HepG2 (cell line): Measurements from ENCODE around the gene BCAS3. TPM values are rescaled to one million over a fixed set of nuclear protein-coding genes. Genes with fewer than 3 reads are reported as not detected.

ENCODE experiments used
- ATAC-seq: fragments of 200-7000 bp; cut with Tn5 transposase; 3 replicates; pipeline ENCODE4 v1.9.1; 2020; ENCODE audit warnings: mild to moderate bottlenecking, moderate library complexity
- BruUV-seq: library from RNA; stranded (reverse); fragments of 400-500 nt; replicated peaks from 2 replicates; lab custom pipeline; 2021; lab: Mats Ljungman, UMichigan
- CTCF ChIA-PET: fragments of 300-600 bp; formaldehyde crosslinking; extraction: SDS; loops from one replicate; lab custom pipeline; 2021; ENCODE audit warnings: low total read pairs, inconsistent platforms, low intra/inter-chr PET ratio; lab: Yijun Ruan, JAX
- POLR2A ChIA-PET: fragments of 350-600 bp; sonication (Branson Sonifier 250); formaldehyde crosslinking; loops from one replicate; lab custom pipeline; 2020; ENCODE audit warnings: antibody characterized with exemption, inconsistent platforms; lab: Yijun Ruan, JAX
- DNase-seq: peaks from one replicate; pipeline ENCODE4 v3.0.0-alpha.2; 2015; ENCODE audit warnings: low spot score
- FAIRE-seq: peaks from 3 replicates; lab custom pipeline; 2011; peaks lifted over from hg19 to GRCh38; lab: Jason Lieb, UNC
- H2AFZ ChIP-seq: one replicate; pipeline ENCODE4 v1.6.1; 2011; ENCODE audit warnings: low read length, inconsistent platforms
- H3K27ac ChIP-seq: fragments of 300-600 bp; 3 replicates; pipeline ENCODE4 v1.8.0; 2011; ENCODE audit warnings: mixed run types, mild to moderate bottlenecking, mixed read lengths, low read length, inconsistent platforms; ENCODE audit not compliant: insufficient read depth; ENCODE audit errors: extremely low read length
- H3K27me3 ChIP-seq, 2 experiments: fragments of 200-600 bp in 1 of 2; 2 replicates in 1 of 2; 3 replicates in 1 of 2; pipeline versions ENCODE4 v1.6.0 to v1.8.0; 2011; ENCODE audit warnings: low read length in 2 of 2, mild to moderate bottlenecking in 2 of 2, moderate library complexity in 2 of 2, inconsistent platforms in 1 of 2; ENCODE audit not compliant: insufficient read depth in 2 of 2, control insufficient read depth in 1 of 2
- H3K36me3 ChIP-seq, 2 experiments: fragments of 200-600 bp in 1 of 2; replicated peaks in 1 of 2; 2 replicates in 1 of 2; 3 replicates in 1 of 2; pipeline versions ENCODE4 v1.5.1 to v1.8.0; 2011; ENCODE audit warnings: low read length in 2 of 2, inconsistent platforms in 1 of 2; ENCODE audit not compliant: insufficient read depth in 2 of 2, control insufficient read depth in 1 of 2
- H3K4me1 ChIP-seq: 2 replicates; pipeline ENCODE4 v1.5.1; 2012; ENCODE audit warnings: low read length, inconsistent platforms; ENCODE audit not compliant: insufficient read depth
- H3K4me2 ChIP-seq: 2 replicates; pipeline ENCODE4 v1.6.0; 2011; ENCODE audit warnings: low read depth, low read length, inconsistent platforms
- H3K4me3 ChIP-seq, 3 experiments: fragments of 200-600 bp in 1 of 3; sonication (generic), shearing (Covaris generic) in 1 of 3; replicated peaks in 1 of 3; 2 replicates each; pipeline ENCODE4 v1.5.1; 2011 to 2016; ENCODE audit warnings: low read length in 3 of 3, inconsistent platforms in 2 of 3, low read depth in 2 of 3, mild to moderate bottlenecking in 2 of 3, control low read depth in 1 of 3, mixed read lengths in 1 of 3; ENCODE audit not compliant: insufficient read depth in 1 of 3
- H3K79me2 ChIP-seq: one replicate; pipeline ENCODE4 v1.6.1; 2011; ENCODE audit warnings: low read length, inconsistent platforms; ENCODE audit not compliant: insufficient read depth
- H3K9ac ChIP-seq: 2 replicates; pipeline ENCODE4 v1.6.0; 2011; ENCODE audit warnings: mild to moderate bottlenecking, low read depth, low read length, inconsistent platforms; ENCODE audit not compliant: insufficient read depth
- H3K9me3 ChIP-seq: 2 replicates; pipeline ENCODE4 v1.5.1; 2012; ENCODE audit warnings: mild to moderate bottlenecking, low read length
- H4K20me1 ChIP-seq: 2 replicates; pipeline ENCODE4 v1.6.0; 2011; ENCODE audit warnings: inconsistent platforms, mild to moderate bottlenecking, low read length, moderate library complexity; ENCODE audit not compliant: insufficient read depth
- ARID2 ChIP-seq: sonication (generic); formaldehyde crosslinking; IDR thresholded peaks from 2 replicates; pipeline ENCODE4 v1.8.1; 2022; ENCODE audit warnings: mild to moderate bottlenecking, missing genetic modification reagents, borderline replicate concordance
- E2F1 ChIP-seq: sonication (generic); formaldehyde crosslinking; IDR thresholded peaks from 2 replicates; pipeline ENCODE4 v1.5.0; 2020; ENCODE audit warnings: missing genetic modification reagents
- GLMP ChIP-seq: sonication (generic); formaldehyde crosslinking; IDR thresholded peaks from 2 replicates; pipeline ENCODE4 v1.9.0; 2021; ENCODE audit warnings: missing genetic modification reagents, mild to moderate bottlenecking, borderline replicate concordance
- GMEB2 ChIP-seq: IDR thresholded peaks from 2 replicates; pipeline ENCODE4 v1.6.1; 2016; ENCODE audit warnings: missing biosample characterization, missing genetic modification reagents, low read depth
- HNRNPK ChIP-seq: fragments of 200-400 bp; formaldehyde crosslinking; IDR thresholded peaks from 2 replicates; pipeline ENCODE4 v1.6.1; 2018; ENCODE audit warnings: low read length, low read depth, moderate library complexity, mild to moderate bottlenecking; ENCODE audit not compliant: poor library complexity, severe bottlenecking
- RFX1 ChIP-seq: fragments of 450-650 bp; IDR thresholded peaks from 2 replicates; pipeline ENCODE4 v1.6.1; 2017
- SIN3A ChIP-seq: IDR thresholded peaks from 2 replicates; pipeline ENCODE4 v1.6.1; 2011; ENCODE audit warnings: low read depth, mild to moderate bottlenecking, control low read depth, low read length, borderline replicate concordance
- SMAD3 ChIP-seq: sonication (generic); formaldehyde crosslinking; IDR thresholded peaks from 2 replicates; pipeline ENCODE4 v1.4.0; 2020; ENCODE audit warnings: missing genetic modification reagents
- SP2 ChIP-seq: sonication (generic); formaldehyde crosslinking; IDR thresholded peaks from 2 replicates; pipeline ENCODE4 v1.5.1; 2020; ENCODE audit warnings: mild to moderate bottlenecking, missing genetic modification reagents
- YEATS4 ChIP-seq: sonication (generic); formaldehyde crosslinking; IDR thresholded peaks from 2 replicates; pipeline ENCODE4 v1.4.0; 2020; ENCODE audit warnings: missing genetic modification reagents, borderline replicate concordance
- ZFAT ChIP-seq: sonication (generic); formaldehyde crosslinking; conservative IDR thresholded peaks from 2 replicates; pipeline ENCODE4 v1.8.1; 2023; ENCODE audit warnings: missing genetic modification reagents, inconsistent platforms
- ZNF33B ChIP-seq: sonication (generic); formaldehyde crosslinking; IDR thresholded peaks from 2 replicates; pipeline ENCODE4 v1.5.1; 2020; ENCODE audit warnings: mild to moderate bottlenecking, missing genetic modification reagents
- ZNF672 ChIP-seq: sonication (generic); formaldehyde crosslinking; IDR thresholded peaks from 2 replicates; pipeline ENCODE4 v1.8.1; 2022; ENCODE audit warnings: missing genetic modification reagents
- WGBS: methylation state at CpG from one replicate; pipeline ENCODE4 v1.1.6; 2017; ENCODE audit warnings: low lambda C conversion rate; 5-methylcytosine and 5-hydroxymethylcytosine counted together
- in situ Hi-C: cut with HindIII; loops from 2 replicates; pipeline ENCODE4 v1.10.0; 2017; ENCODE audit warnings: low pct_unique_long_range_greater_than_20kb; ENCODE audit not compliant: extremely low pct_ligation_motif_present
- intact Hi-C: fragments of 100-400 bp; cut with micrococcal nuclease; formaldehyde crosslinking; loops from one replicate; pipeline ENCODE4 v1.10.0; 2022; ENCODE audit not compliant: unreplicated experiment
- polyA plus RNA-seq, 8 experiments: library from polyadenylated mRNA; depleted of rRNA in 3 of 8; stranded (reverse) in 7 of 8; unstranded in 1 of 8; fragments of >200 nt; fragmentation: Illumina TruSeq in 4 of 8; extraction: Trizol in 4 of 8; gene quantifications; 2 replicates each; pipeline versions ENCODE4 v1.2.1 to v1.2.3, GENCODE V29; 2011 to 2016; ENCODE audit warnings: low read depth in 4 of 8, missing spikeins in 1 of 8, mixed read lengths in 1 of 8; ENCODE audit not compliant: insufficient read depth in 1 of 8
- total RNA-seq, 5 experiments: library from RNA; depleted of rRNA; stranded (reverse); fragments of >200 nt; fragmentation: Illumina TruSeq; extraction: Trizol; gene quantifications; 2 replicates each; pipeline ENCODE4 v1.2.3, GENCODE V29; 2016; ENCODE audit warnings: low read depth in 1 of 5

The BCAS3 gene
- total and polyA plus RNA-seq, 2 of the 13 experiments (the other 11 are each of a cell fraction or from before 2014, with no cell fraction given) = 10.7 to 11.2 TPM

GRCh38 chr17:60819447-60820130, 141.9 kb downstream of the BCAS3 start:
- WGBS = 52% methylated on average over 4 of the region's 4 CpGs
- ChIA-PET POLR2A (no interaction called here), CTCF (no interaction called here)
- H3K9ac ChIP-seq = no peak overlapping the region
- DNase-seq = no peak
- no peak overlapping the region for H3K4me3 ChIP-seq
- no peak overlapping the region for H2AFZ ChIP-seq
- H3K36me3 ChIP-seq = no peaks in the 10 kb centered on the region
- H3K27me3 ChIP-seq = no peaks in the 10 kb centered on the region
- in situ Hi-C loops (no loop called here), intact Hi-C loops (no loop called here)
- no peak overlapping the region for H3K27ac ChIP-seq
- FAIRE-seq = no peak
- peak; percentile 96 for TF ChIP-seq HNRNPK
- no peak for TF ChIP-seq E2F1
- TF ChIP-seq RFX1 = no peak
- no peak for TF ChIP-seq ZFAT (CRISPR knock-in tag)
- TF ChIP-seq SIN3A = no peak
- H3K4me1 ChIP-seq = no peaks in the 10 kb centered on the region
- H4K20me1 ChIP-seq = no peaks in the 10 kb centered on the region
- no peaks in the 10 kb centered on the region for H3K9me3 ChIP-seq
- H3K4me2 ChIP-seq = no peak overlapping the region
- no peak for ATAC-seq
- H3K79me2 ChIP-seq = no peaks in the 10 kb centered on the region
- BruUV-seq = no TSS peak

GRCh38 chr17:60823515-60823914, 145.9 kb downstream of the BCAS3 start:
- intact Hi-C loops (no loop called here), in situ Hi-C loops (no loop called here)
- H3K27ac ChIP-seq = no peak overlapping the region
- ChIA-PET CTCF (no interaction called here), POLR2A (no interaction called here)
- H3K9me3 ChIP-seq = no peaks in the 10 kb centered on the region
- no peak overlapping the region for H3K4me3 ChIP-seq
- H3K36me3 ChIP-seq = no peaks in the 10 kb centered on the region
- BruUV-seq = no TSS peak
- no peaks in the 10 kb centered on the region for H3K79me2 ChIP-seq
- no peaks in the 10 kb centered on the region for H3K4me1 ChIP-seq
- no peak for DNase-seq
- H3K9ac ChIP-seq = no peak overlapping the region
- no peak for ATAC-seq
- WGBS = 29% methylated on average over 5 of the region's 5 CpGs
- H3K27me3 ChIP-seq = no peaks in the 10 kb centered on the region
- H4K20me1 ChIP-seq = no peaks in the 10 kb centered on the region
- H3K4me2 ChIP-seq = no peak overlapping the region
- no peak for FAIRE-seq
- no peak overlapping the region for H2AFZ ChIP-seq
- TF ChIP-seq YEATS4 (CRISPR knock-in tag) = no peak
- no peak for TF ChIP-seq SP2 (CRISPR knock-in tag)
- no peak for TF ChIP-seq GMEB2 (CRISPR knock-in tag)
- no peak for TF ChIP-seq GLMP (CRISPR knock-in tag)
- no peak for TF ChIP-seq SMAD3 (CRISPR knock-in tag)
- no peak for TF ChIP-seq ARID2
- TF ChIP-seq ZNF672 (CRISPR knock-in tag) = no peak
- TF ChIP-seq ZNF33B (CRISPR knock-in tag) = no peak
